GM12873 (cell line): ENCODE measurements around the gene PAX5.

Experiments
- CTCF ChIP-seq: IDR thresholded peaks from 2 replicates; pipeline ENCODE4 v1.5.1; 2012; ENCODE audit warnings: low read depth, mild to moderate bottlenecking, moderate library complexity, low read length, control low read depth; ENCODE audit not compliant: insufficient read depth; ENCODE audit errors: missing control alignments

PAX5 gene

DNA sequence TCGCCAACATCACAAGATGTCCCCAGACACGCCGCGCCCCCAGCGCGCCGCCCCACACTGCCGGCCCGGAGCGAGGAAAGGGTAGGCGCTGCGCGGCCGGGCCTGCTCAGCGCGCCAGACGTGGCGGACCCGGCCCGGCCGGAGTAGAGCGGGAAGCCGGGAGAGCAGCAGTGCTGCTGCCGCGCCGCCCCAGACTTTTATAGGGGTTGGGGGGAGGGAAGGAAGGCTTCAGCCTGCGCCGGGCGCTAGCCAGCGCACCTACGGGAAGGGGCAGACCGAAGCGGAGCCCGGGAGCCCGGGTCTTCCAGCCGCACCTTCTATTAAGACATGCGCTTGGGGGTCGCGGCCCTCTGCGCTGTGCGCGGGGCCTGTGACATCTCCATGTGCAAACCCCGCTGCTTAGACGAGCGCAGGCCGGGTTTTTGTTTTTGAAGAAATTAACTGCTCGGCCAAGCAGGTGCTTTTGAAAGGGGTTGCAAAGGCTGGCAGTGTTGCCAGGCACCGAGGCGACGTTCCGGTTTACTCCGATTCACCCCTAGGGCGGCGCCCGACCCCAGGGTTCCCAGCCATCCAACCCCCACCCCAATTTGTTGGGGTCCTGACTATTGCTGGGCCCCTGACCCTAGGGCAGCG is 353 bp upstream of the PAX5 start:
- peak; percentile 84 for TF ChIP-seq CTCF

- no peak for TF ChIP-seq CTCF
These were observed 927 bp downstream of the PAX5 start for GRCh38 chr9:37033141-37033540.

GRCh38 chr9:37032713-37033112 is 1.4 kb downstream of the PAX5 start:
- peak; percentile 33 for TF ChIP-seq CTCF

DNA sequence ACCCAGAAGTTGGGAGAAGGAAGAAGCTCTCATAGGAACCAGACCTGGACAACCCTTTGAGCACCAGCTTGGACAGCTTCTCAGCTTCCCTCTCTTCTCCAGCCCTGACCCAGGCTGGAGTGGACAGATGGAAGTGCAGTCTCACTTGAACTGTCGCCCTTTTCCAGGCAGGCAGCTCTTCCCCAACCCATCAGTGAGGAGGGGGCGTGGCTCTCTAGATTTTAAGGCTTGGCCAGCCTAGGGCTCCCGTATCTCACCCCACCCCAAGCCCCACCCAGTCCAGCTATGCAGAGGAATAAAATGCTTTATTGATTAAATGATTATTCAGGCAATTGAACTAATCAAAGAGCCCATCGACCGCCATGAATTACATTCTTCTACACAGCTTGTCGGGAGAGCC is 2.2 kb downstream of the PAX5 start:
- no peak for TF ChIP-seq CTCF

DNA sequence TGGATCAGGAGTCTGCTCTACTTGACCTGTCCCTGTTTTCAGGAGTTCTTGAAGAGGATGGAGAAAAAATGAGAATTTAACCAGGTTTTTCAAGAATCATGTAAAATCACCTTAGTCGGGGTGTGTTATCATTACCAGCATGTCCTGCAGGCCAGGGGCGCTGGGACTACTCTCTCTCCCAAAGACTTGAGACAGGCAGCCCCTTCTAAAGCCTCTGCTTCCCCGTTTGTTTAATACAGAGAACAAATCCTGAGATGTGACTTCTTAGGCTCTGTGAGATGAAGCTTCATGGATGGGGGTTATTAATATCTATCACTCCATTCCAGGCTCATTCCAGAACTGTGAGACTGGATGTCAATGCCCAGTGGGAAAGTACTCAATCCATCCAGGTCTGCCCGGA is 3.0 kb downstream of the PAX5 start:
- no peak for TF ChIP-seq CTCF

GRCh38 chr9:37030611-37030939 is 3.5 kb downstream of the PAX5 start:
- TF ChIP-seq CTCF = no peak

DNA sequence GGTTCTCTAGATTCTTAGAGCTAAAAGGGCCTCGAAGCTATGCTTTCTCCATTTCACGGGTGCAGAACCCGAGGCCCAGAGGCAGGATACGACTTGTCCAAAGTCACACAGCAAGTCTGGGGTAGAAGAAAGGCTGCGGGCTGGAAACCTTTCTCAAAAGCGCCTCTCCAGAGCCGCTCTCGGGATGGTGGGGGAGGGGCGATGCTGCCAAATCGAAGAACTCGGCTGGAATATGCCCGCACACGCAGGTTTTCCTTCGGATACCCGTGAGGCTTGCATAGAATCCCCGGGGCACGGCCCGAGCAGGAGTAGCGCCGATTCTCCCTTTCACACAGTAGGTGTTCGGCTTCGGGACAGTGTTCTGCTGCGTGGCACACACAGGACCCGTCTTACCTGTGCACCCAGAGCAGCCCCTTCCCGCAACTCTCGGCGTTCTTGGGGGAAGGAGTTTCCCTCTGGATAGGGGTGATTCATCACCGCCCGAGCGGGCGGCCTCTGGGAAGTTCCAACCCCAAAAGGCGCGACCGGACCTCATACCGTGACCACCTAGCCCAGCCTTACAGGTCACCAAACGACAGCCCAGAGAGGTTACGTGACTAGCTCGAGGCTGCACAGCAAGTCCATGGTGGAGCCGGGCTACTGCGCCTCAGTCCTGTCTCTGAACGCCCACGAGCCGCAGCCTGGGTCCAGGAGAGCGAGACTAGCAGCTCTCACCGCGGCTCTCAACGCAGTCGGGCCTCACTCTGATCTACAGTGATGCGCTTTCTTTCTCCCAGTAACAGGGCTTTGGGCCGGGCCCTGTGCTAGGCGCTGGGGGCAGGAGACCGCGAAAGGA is 4.1 kb downstream of the PAX5 start:
- no peak for TF ChIP-seq CTCF
